SK-N-SH treated with all-trans-retinoic acid at 6 μM for 48 hours (cell line): ENCODE results near the gene MET.

Source experiments
- ATAC-seq: fragments of 200-7000 bp; cut with Tn5 transposase; 3 replicates; pipeline ENCODE4 v1.9.1; 2020; ENCODE audit warnings: mild to moderate bottlenecking, moderate library complexity
- ARNTL ChIP-seq: fragments of 450-650 bp; formaldehyde crosslinking; IDR thresholded peaks from 2 replicates; pipeline ENCODE4 v1.5.0; 2020; ENCODE audit warnings: low read depth, mild to moderate bottlenecking, moderate library complexity, borderline replicate concordance
- BACH2 ChIP-seq: fragments of 250-450 bp; sonication (Bioruptor Pico); IDR thresholded peaks from 2 replicates; pipeline ENCODE4 v1.9.0; 2021; ENCODE audit warnings: mild to moderate bottlenecking, borderline replicate concordance
- CSDC2 ChIP-seq: fragments of 250-450 bp; sonication (Bioruptor Pico); IDR thresholded peaks from 2 replicates; pipeline ENCODE4 v1.5.0; 2020; ENCODE audit warnings: mild to moderate bottlenecking, moderate library complexity
- ESRRG ChIP-seq: fragments of 250-450 bp; sonication (Bioruptor Pico); IDR thresholded peaks from 2 replicates; pipeline ENCODE4 v1.6.1; 2021; ENCODE audit warnings: mild to moderate bottlenecking
- GLIS3 ChIP-seq: fragments of 250-450 bp; sonication (Bioruptor Pico); IDR thresholded peaks from 2 replicates; pipeline ENCODE4 v1.5.0; 2020; ENCODE audit warnings: mild to moderate bottlenecking, moderate library complexity
- ISL1 ChIP-seq: fragments of 250-450 bp; sonication (Bioruptor Pico); IDR thresholded peaks from 2 replicates; pipeline ENCODE4 v2.1.2; 2022; ENCODE audit warnings: mild to moderate bottlenecking, moderate library complexity
- OSR1 ChIP-seq: fragments of 250-450 bp; sonication (Bioruptor Pico); IDR thresholded peaks from 2 replicates; pipeline ENCODE4 v1.8.0; 2022; ENCODE audit warnings: moderate library complexity, mild to moderate bottlenecking, inconsistent platforms
- SNAI2 ChIP-seq: fragments of 250-450 bp; sonication (Bioruptor Pico); IDR thresholded peaks from 2 replicates; pipeline ENCODE4 v1.5.0; 2020; ENCODE audit warnings: mild to moderate bottlenecking, moderate library complexity
- TCF4 ChIP-seq: fragments of 250-450 bp; sonication (Bioruptor Pico); IDR thresholded peaks from 2 replicates; pipeline ENCODE4 v1.8.0; 2021; ENCODE audit warnings: mild to moderate bottlenecking, moderate library complexity, borderline replicate concordance
- TOX ChIP-seq: fragments of 250-450 bp; sonication (Bioruptor Pico); IDR thresholded peaks from 2 replicates; pipeline ENCODE4 v1.8.0; 2021; ENCODE audit warnings: mild to moderate bottlenecking, moderate library complexity, borderline replicate concordance
- ZC3H10 ChIP-seq: fragments of 250-450 bp; sonication (Bioruptor Pico); IDR thresholded peaks from 2 replicates; pipeline ENCODE4 v1.5.1; 2021; ENCODE audit warnings: mild to moderate bottlenecking, moderate library complexity
- ZFP3 ChIP-seq: fragments of 250-450 bp; sonication (Bioruptor Pico); IDR thresholded peaks from 2 replicates; pipeline ENCODE4 v1.5.0; 2020; ENCODE audit warnings: mild to moderate bottlenecking, moderate library complexity
- ZFP30 ChIP-seq: fragments of 450-650 bp; formaldehyde crosslinking; IDR thresholded peaks from 2 replicates; pipeline ENCODE4 v1.5.0; 2022; ENCODE audit warnings: mild to moderate bottlenecking, moderate library complexity
- ZNF565 ChIP-seq: fragments of 450-650 bp; formaldehyde crosslinking; conservative IDR thresholded peaks from 2 replicates; pipeline ENCODE4 v1.5.0; 2020; ENCODE audit warnings: low read depth, mild to moderate bottlenecking, moderate library complexity
- ZNF70 ChIP-seq: fragments of 450-650 bp; formaldehyde crosslinking; IDR thresholded peaks from 2 replicates; pipeline ENCODE4 v1.5.0; 2020; ENCODE audit warnings: mild to moderate bottlenecking, moderate library complexity
- ZNF8 ChIP-seq: fragments of 450-650 bp; formaldehyde crosslinking; IDR thresholded peaks from 2 replicates; pipeline ENCODE4 v1.5.0; 2020; ENCODE audit warnings: mild to moderate bottlenecking, moderate library complexity
- TF ChIP-seq, protein P1 (sequence below): fragments of 250-450 bp; sonication (Bioruptor Pico); IDR thresholded peaks from 2 replicates; pipeline ENCODE4 v1.8.0; 2021; ENCODE audit warnings: low read depth, mild to moderate bottlenecking, moderate library complexity, borderline replicate concordance
- TF ChIP-seq, protein P2 (sequence below): fragments of 250-450 bp; sonication (Bioruptor Pico); IDR thresholded peaks from 2 replicates; pipeline ENCODE4 v1.5.0; 2020; ENCODE audit warnings: mild to moderate bottlenecking, moderate library complexity
- TF ChIP-seq, protein P3 (sequence below): fragments of 250-450 bp; sonication (Bioruptor Pico); IDR thresholded peaks from 2 replicates; pipeline ENCODE4 v1.5.1; 2021; ENCODE audit warnings: mild to moderate bottlenecking, moderate library complexity
- TF ChIP-seq, protein P4 (sequence below): fragments of 250-450 bp; sonication (Bioruptor Pico); IDR thresholded peaks from 2 replicates; pipeline ENCODE4 v1.8.0; 2020; ENCODE audit warnings: mild to moderate bottlenecking, moderate library complexity, borderline replicate concordance
- TF ChIP-seq, protein P5 (sequence below): fragments of 250-450 bp; sonication (Bioruptor Pico); IDR thresholded peaks from 2 replicates; pipeline ENCODE4 v1.5.1; 2020; ENCODE audit warnings: low read depth, mild to moderate bottlenecking, moderate library complexity

The MET gene

DNA sequence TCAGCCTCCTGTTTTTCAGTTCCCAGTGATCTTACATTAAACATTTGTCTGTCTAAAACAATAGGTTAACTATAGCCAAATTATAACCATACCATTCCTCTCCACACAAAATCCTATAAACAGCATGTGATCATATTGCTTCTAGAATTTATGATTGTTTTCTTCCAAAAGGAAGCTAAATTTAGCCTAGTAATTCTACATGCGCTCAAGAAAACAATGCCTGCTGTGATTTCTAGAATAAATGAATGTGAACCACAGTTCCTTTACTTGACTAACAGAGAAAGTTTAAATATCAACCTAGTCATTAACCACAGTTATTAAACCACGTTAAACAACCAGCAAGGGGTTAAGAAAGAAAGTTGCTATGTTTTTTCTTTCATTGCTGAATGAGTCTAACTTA, 26.4 kb downstream of the MET start:
- no peak for ATAC-seq
- TF ChIP-seq ISL1 (CRISPR knock-in tag) (no peak), ZFP30 (no peak), ARNTL (CRISPR knock-in tag) (no peak), ZNF70 (CRISPR knock-in tag) (no peak), ZNF565 (no peak), ESRRG (CRISPR knock-in tag) (no peak), GLIS3 (CRISPR knock-in tag) (no peak), TOX (CRISPR knock-in tag) (no peak)
- TF ChIP-seq, protein P1, sequence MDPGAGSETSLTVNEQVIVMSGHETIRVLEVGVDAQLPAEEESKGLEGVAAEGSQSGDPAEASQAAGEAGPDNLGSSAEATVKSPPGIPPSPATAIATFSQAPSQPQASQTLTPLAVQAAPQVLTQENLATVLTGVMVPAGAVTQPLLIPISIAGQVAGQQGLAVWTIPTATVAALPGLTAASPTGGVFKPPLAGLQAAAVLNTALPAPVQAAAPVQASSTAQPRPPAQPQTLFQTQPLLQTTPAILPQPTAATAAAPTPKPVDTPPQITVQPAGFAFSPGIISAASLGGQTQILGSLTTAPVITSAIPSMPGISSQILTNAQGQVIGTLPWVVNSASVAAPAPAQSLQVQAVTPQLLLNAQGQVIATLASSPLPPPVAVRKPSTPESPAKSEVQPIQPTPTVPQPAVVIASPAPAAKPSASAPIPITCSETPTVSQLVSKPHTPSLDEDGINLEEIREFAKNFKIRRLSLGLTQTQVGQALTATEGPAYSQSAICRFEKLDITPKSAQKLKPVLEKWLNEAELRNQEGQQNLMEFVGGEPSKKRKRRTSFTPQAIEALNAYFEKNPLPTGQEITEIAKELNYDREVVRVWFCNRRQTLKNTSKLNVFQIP (CRISPR knock-in tag) = no peak
- TF ChIP-seq, protein P2, sequence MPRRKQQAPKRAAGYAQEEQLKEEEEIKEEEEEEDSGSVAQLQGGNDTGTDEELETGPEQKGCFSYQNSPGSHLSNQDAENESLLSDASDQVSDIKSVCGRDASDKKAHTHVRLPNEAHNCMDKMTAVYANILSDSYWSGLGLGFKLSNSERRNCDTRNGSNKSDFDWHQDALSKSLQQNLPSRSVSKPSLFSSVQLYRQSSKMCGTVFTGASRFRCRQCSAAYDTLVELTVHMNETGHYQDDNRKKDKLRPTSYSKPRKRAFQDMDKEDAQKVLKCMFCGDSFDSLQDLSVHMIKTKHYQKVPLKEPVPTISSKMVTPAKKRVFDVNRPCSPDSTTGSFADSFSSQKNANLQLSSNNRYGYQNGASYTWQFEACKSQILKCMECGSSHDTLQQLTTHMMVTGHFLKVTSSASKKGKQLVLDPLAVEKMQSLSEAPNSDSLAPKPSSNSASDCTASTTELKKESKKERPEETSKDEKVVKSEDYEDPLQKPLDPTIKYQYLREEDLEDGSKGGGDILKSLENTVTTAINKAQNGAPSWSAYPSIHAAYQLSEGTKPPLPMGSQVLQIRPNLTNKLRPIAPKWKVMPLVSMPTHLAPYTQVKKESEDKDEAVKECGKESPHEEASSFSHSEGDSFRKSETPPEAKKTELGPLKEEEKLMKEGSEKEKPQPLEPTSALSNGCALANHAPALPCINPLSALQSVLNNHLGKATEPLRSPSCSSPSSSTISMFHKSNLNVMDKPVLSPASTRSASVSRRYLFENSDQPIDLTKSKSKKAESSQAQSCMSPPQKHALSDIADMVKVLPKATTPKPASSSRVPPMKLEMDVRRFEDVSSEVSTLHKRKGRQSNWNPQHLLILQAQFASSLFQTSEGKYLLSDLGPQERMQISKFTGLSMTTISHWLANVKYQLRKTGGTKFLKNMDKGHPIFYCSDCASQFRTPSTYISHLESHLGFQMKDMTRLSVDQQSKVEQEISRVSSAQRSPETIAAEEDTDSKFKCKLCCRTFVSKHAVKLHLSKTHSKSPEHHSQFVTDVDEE (CRISPR knock-in tag) = no peak

DNA sequence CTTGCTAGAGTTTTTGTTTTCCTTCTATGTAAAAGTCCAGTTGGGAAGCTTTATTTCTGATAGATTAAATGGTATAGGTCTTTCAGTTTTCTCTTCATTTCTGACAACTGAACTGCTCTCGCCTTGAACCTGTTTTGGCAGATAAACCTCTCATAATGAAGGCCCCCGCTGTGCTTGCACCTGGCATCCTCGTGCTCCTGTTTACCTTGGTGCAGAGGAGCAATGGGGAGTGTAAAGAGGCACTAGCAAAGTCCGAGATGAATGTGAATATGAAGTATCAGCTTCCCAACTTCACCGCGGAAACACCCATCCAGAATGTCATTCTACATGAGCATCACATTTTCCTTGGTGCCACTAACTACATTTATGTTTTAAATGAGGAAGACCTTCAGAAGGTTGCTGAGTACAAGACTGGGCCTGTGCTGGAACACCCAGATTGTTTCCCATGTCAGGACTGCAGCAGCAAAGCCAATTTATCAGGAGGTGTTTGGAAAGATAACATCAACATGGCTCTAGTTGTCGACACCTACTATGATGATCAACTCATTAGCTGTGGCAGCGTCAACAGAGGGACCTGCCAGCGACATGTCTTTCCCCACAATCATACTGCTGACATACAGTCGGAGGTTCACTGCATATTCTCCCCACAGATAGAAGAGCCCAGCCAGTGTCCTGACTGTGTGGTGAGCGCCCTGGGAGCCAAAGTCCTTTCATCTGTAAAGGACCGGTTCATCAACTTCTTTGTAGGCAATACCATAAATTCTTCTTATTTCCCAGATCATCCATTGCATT, 27.1 kb downstream of the MET start:
- no peak for ATAC-seq
- TF ChIP-seq, protein P1 (CRISPR knock-in tag) = no peak
- TF ChIP-seq GLIS3 (CRISPR knock-in tag) = no peak
- TF ChIP-seq, protein P3, sequence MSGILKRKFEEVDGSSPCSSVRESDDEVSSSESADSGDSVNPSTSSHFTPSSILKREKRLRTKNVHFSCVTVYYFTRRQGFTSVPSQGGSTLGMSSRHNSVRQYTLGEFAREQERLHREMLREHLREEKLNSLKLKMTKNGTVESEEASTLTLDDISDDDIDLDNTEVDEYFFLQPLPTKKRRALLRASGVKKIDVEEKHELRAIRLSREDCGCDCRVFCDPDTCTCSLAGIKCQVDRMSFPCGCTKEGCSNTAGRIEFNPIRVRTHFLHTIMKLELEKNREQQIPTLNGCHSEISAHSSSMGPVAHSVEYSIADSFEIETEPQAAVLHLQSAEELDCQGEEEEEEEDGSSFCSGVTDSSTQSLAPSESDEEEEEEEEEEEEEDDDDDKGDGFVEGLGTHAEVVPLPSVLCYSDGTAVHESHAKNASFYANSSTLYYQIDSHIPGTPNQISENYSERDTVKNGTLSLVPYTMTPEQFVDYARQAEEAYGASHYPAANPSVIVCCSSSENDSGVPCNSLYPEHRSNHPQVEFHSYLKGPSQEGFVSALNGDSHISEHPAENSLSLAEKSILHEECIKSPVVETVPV = no peak
- TF ChIP-seq ZNF8 = no peak
- TF ChIP-seq ESRRG (CRISPR knock-in tag) = no peak
- no peak for TF ChIP-seq ZNF70 (CRISPR knock-in tag)
- no peak for TF ChIP-seq ZFP3 (CRISPR knock-in tag)
- TF ChIP-seq ZC3H10 = no peak
- TF ChIP-seq, protein P4, sequence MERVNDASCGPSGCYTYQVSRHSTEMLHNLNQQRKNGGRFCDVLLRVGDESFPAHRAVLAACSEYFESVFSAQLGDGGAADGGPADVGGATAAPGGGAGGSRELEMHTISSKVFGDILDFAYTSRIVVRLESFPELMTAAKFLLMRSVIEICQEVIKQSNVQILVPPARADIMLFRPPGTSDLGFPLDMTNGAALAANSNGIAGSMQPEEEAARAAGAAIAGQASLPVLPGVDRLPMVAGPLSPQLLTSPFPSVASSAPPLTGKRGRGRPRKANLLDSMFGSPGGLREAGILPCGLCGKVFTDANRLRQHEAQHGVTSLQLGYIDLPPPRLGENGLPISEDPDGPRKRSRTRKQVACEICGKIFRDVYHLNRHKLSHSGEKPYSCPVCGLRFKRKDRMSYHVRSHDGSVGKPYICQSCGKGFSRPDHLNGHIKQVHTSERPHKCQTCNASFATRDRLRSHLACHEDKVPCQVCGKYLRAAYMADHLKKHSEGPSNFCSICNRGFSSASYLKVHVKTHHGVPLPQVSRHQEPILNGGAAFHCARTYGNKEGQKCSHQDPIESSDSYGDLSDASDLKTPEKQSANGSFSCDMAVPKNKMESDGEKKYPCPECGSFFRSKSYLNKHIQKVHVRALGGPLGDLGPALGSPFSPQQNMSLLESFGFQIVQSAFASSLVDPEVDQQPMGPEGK (CRISPR knock-in tag) = no peak
- TF ChIP-seq CSDC2 (CRISPR knock-in tag) = no peak
- TF ChIP-seq, protein P5, sequence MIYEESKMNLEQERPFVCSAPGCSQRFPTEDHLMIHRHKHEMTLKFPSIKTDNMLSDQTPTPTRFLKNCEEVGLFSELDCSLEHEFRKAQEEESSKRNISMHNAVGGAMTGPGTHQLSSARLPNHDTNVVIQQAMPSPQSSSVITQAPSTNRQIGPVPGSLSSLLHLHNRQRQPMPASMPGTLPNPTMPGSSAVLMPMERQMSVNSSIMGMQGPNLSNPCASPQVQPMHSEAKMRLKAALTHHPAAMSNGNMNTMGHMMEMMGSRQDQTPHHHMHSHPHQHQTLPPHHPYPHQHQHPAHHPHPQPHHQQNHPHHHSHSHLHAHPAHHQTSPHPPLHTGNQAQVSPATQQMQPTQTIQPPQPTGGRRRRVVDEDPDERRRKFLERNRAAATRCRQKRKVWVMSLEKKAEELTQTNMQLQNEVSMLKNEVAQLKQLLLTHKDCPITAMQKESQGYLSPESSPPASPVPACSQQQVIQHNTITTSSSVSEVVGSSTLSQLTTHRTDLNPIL (CRISPR knock-in tag) = no peak
- TF ChIP-seq ISL1 (CRISPR knock-in tag) = no peak
- no peak for TF ChIP-seq ZNF565
- TF ChIP-seq BACH2 (CRISPR knock-in tag) = no peak
- TF ChIP-seq TCF4 = no peak
- TF ChIP-seq OSR1 (CRISPR knock-in tag) = no peak
- TF ChIP-seq SNAI2 = no peak
- no peak for TF ChIP-seq ZFP30
